A673 (cell line): Measurements from ENCODE around the gene SRP68. TPM values are rescaled to one million over a fixed set of nuclear protein-coding genes. Genes with fewer than 3 reads are reported as not detected.

Experiments
- BruUV-seq: library from RNA; stranded (reverse); fragments of 400-500 nt; replicated peaks from 2 replicates; lab custom pipeline; 2021; lab: Mats Ljungman, UMichigan
- CTCF ChIA-PET: fragments of 300-600 bp; sonication (Branson Sonifier 250); formaldehyde crosslinking; loops from one replicate; lab custom pipeline; 2022; ENCODE audit warnings: antibody characterized with exemption; lab: Charles Lee
- POLR2A ChIA-PET: fragments of 300-600 bp; sonication (Branson Sonifier 250); formaldehyde crosslinking; loops from one replicate; lab custom pipeline; 2022; ENCODE audit warnings: antibody characterized with exemption; ENCODE audit not compliant: low non-redundant PET; lab: Charles Lee
- DNase-seq: peaks from one replicate; pipeline ENCODE4 v3.0.0-alpha.2; 2015; ENCODE audit warnings: low spot score
- H3K27ac ChIP-seq: fragments of 200-600 bp; sonication (generic); 2 replicates; pipeline ENCODE4 v1.5.1; 2016; ENCODE audit warnings: mixed run types, low read depth, mild to moderate bottlenecking, mixed read lengths, antibody characterized with exemption, low read length; ENCODE audit not compliant: poor library complexity, severe bottlenecking
- H3K27me3 ChIP-seq: fragments of 200-600 bp; sonication (generic); replicated peaks from 2 replicates; pipeline ENCODE4 v1.6.1; 2017; ENCODE audit warnings: mixed run types, low read depth, mild to moderate bottlenecking, mixed read lengths, antibody characterized with exemption, low read length; ENCODE audit not compliant: insufficient read depth, poor library complexity
- H3K36me3 ChIP-seq: fragments of 200-600 bp; sonication (generic); 2 replicates; pipeline ENCODE4 v1.6.1; 2016; ENCODE audit warnings: mixed run types, mild to moderate bottlenecking, mixed read lengths, antibody characterized with exemption, low read length; ENCODE audit not compliant: insufficient read depth, poor library complexity, severe bottlenecking
- H3K4me1 ChIP-seq: fragments of 200-600 bp; sonication (generic); 2 replicates; pipeline ENCODE4 v1.6.1; 2017; ENCODE audit warnings: mixed run types, mild to moderate bottlenecking, mixed read lengths, antibody characterized with exemption, low read length; ENCODE audit not compliant: insufficient read depth, poor library complexity, severe bottlenecking
- H3K4me3 ChIP-seq: fragments of 200-600 bp; sonication (generic); 2 replicates; pipeline ENCODE4 v1.5.1; 2016; ENCODE audit warnings: low read depth, mixed run types, mild to moderate bottlenecking, mixed read lengths, low read length; ENCODE audit not compliant: poor library complexity, severe bottlenecking
- H3K9me3 ChIP-seq: fragments of 200-600 bp; sonication (generic); 2 replicates; pipeline ENCODE4 v1.6.1; 2016; ENCODE audit warnings: mixed run types, low read depth, mild to moderate bottlenecking, mixed read lengths, antibody characterized with exemption, low read length; ENCODE audit not compliant: poor library complexity, severe bottlenecking
- EZH2 ChIP-seq: fragments of 200-600 bp; sonication (generic); IDR thresholded peaks from 2 replicates; pipeline ENCODE4 v1.6.1; 2017; ENCODE audit warnings: borderline replicate concordance, low read depth, mild to moderate bottlenecking, mixed read lengths, antibody characterized with exemption, low read length; ENCODE audit not compliant: poor library complexity, severe bottlenecking
- intact Hi-C: fragments of 100-400 bp; cut with micrococcal nuclease; formaldehyde crosslinking; loops from one replicate; pipeline ENCODE4 v1.10.0; 2022; ENCODE audit not compliant: unreplicated experiment
- total RNA-seq: library from RNA; stranded (reverse); gene quantifications from 2 replicates; pipeline ENCODE4 v1.2.3, GENCODE V29; 2021
- TF ChIP-seq, protein P1 (sequence below): fragments of 300-800, 200-600 bp; sonication (generic); conservative IDR thresholded peaks from 2 replicates; pipeline ENCODE4 v1.5.1; 2017; ENCODE audit warnings: low read depth, mild to moderate bottlenecking, antibody characterized with exemption, low read length, moderate library complexity, mixed read lengths

The SRP68 gene
- total RNA-seq, 1 experiment from 2014 or later = 96.4 TPM

DNA sequence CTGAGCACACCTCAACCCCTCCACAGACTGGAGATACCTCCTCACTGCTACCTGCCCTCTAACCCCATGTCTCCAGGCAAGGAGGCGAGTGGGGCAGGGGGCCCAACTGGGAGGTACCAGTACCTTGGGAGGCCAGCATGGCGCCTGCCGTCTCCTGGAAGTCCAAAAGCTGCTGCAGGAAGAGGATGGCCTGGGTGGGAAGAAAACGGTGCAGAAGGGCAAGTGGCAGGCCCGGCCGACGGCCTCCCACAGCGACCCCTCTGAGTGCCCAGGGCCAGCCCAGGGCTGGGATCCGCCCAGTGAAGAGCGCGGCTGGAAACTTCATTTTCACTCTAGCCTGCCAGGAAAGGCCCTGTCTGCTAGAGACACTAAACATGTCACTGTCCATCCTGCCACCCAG is 15.2 kb upstream of the SRP68 start:
- ChIA-PET POLR2A (no interaction called here), CTCF (no interaction called here)
- intact Hi-C loops = no loop called here
- TF ChIP-seq, protein P1, sequence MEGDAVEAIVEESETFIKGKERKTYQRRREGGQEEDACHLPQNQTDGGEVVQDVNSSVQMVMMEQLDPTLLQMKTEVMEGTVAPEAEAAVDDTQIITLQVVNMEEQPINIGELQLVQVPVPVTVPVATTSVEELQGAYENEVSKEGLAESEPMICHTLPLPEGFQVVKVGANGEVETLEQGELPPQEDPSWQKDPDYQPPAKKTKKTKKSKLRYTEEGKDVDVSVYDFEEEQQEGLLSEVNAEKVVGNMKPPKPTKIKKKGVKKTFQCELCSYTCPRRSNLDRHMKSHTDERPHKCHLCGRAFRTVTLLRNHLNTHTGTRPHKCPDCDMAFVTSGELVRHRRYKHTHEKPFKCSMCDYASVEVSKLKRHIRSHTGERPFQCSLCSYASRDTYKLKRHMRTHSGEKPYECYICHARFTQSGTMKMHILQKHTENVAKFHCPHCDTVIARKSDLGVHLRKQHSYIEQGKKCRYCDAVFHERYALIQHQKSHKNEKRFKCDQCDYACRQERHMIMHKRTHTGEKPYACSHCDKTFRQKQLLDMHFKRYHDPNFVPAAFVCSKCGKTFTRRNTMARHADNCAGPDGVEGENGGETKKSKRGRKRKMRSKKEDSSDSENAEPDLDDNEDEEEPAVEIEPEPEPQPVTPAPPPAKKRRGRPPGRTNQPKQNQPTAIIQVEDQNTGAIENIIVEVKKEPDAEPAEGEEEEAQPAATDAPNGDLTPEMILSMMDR = no peak
- no peak for TF ChIP-seq EZH2
- no peaks in the 10 kb centered on the region for H3K4me1 ChIP-seq
- DNase-seq = no peak
- no peak overlapping the region for H3K27ac ChIP-seq
- H3K4me3 ChIP-seq = no peak overlapping the region
- H3K27me3 ChIP-seq = no peaks in the 10 kb centered on the region
- H3K9me3 ChIP-seq = no peaks in the 10 kb centered on the region
- BruUV-seq = no TSS peak
- H3K36me3 ChIP-seq = peaks cover 38% of the 10 kb centered on the region

DNA sequence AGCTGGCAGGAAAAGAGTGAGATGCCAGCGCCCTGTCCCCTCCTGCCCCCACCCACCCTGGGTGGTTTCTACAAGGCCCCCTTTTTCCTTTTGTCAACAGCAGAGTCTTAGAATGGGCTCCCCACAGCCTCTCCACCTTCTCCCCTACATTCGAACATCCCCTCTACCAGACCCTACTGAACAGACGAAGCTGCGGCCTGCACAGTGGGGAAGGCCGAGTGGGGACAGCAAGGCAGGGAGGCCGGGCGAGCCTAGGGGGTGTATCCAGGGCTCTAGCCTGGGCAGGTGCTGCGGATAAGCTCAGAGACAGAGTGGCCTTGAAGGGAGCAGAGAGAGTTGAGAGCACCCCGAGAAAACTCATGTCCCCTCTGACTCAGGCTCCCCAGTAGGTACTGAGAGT is 14.1 kb upstream of the SRP68 start:
- peaks cover 42% of the 10 kb centered on the region for H3K36me3 ChIP-seq
- H3K4me1 ChIP-seq = no peaks in the 10 kb centered on the region
- no peak for DNase-seq
- no peaks in the 10 kb centered on the region for H3K9me3 ChIP-seq
- H3K27me3 ChIP-seq = no peaks in the 10 kb centered on the region
- BruUV-seq = no TSS peak
- POLR2A ChIA-PET = no interaction called here
- intact Hi-C loops = no loop called here
- no peak for TF ChIP-seq EZH2
- TF ChIP-seq, protein P1 = no peak
- H3K4me3 ChIP-seq = no peak overlapping the region
- CTCF ChIA-PET = no interaction called here
- no peak overlapping the region for H3K27ac ChIP-seq

DNA sequence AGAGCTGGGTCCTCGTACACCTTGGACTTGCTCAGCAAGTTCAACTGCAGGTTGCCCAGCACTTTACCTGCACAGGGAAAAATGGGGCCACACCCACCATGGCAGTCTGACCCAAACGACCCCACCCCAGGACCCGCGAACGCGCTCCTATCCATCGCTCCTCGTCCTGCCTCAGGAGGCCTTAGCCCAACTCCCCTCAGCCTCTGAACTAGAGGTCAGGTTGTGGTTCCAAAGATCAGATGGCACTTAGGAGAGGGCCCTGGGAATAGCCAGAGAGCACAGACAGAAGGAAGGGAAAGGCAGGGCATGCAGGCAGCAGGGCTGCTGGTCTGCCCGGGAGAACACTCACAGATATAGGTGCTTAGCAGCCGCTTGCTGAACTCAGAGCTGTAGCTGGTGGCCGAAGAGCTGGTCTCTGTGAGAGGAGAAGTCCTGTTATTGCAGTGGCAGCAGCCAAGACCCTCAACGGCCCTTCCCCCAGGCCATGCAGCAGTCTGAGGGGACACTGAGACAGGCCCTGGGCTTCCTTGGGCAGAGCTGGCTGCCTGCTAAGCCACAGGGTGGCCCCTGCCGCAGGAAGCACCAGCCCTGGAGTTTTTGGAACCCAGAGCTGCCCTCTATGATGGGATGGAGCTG is 13.5 kb upstream of the SRP68 start:
- no peak for DNase-seq
- Histone ChIP-seq H3K36me3 (peaks cover 42% of the 10 kb centered on the region), H3K9me3 (no peaks in the 10 kb centered on the region), H3K4me3 (no peak overlapping the region), H3K4me1 (no peaks in the 10 kb centered on the region), H3K27me3 (no peaks in the 10 kb centered on the region), H3K27ac (no peak overlapping the region)
- ChIA-PET CTCF (no interaction called here), POLR2A (no interaction called here)
- intact Hi-C loops = no loop called here
- no peak for TF ChIP-seq EZH2
- TF ChIP-seq, protein P1 = no peak
- no TSS peak for BruUV-seq
